Left renal cortex interstitium (tissue), 4 donors: Measurements from ENCODE around the gene RNF144B. TPM values are rescaled to one million over a fixed set of nuclear protein-coding genes. Genes with fewer than 3 reads are reported as not detected.
"Not testable (repeated sequence)": the region's sequence is repeated elsewhere in the genome, so short reads cannot be mapped to it uniquely, and the experiment has no call there.

Experiments
- DNase-seq, 4 donors: peaks; one replicate each; pipeline ENCODE4 v3.0.0-alpha.2; 2013; ENCODE audit warnings: low read depth in 4 of 4, low spot score in 2 of 4, missing footprints in 1 of 4
- polyA plus RNA-seq, 4 donors: library from polyadenylated mRNA; unstranded; fragments of 120-200 nt; gene quantifications; one replicate each; pipeline ENCODE4 v1.2.1, GENCODE V29; 2013; ENCODE audit not compliant: insufficient read length in 4 of 4

RNF144B gene
- polyA plus RNA-seq, 4 donors, result 14.7 to 19.5 (median 17.7) TPM

DNA sequence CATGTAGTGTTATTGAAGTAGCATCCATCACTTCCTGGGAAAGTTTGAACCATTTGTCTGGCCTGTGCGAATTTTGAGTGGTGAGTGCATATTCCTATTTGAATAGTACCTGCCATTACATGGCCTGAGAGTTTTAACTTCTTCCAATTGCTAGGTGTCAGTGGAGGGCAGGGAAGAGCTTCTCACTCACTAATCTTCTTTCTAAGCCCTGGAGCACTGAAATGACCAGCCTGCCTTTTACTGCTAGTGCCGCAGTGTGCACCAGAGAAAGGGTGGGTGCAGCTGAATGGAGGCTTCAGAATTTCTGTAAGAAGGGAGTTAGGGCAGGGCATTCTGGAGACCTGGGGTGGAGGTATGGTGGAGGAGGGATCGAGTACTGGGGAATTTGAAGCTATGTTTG, 45.5 kb downstream of the RNF144B start:
- no peak for DNase-seq

GRCh38 chr6:18433059-18433458, 45.9 kb downstream of the RNF144B start:
- no peak for DNase-seq

GRCh38 chr6:18436341-18436740, 49.2 kb downstream of the RNF144B start:
- no peak for DNase-seq

GRCh38 chr6:18439581-18439980, 52.4 kb downstream of the RNF144B start:
- no peak for DNase-seq

- no peak for DNase-seq
Observed at GRCh38 chr6:18441251-18441979, 54.3 kb downstream of the RNF144B start.

DNA sequence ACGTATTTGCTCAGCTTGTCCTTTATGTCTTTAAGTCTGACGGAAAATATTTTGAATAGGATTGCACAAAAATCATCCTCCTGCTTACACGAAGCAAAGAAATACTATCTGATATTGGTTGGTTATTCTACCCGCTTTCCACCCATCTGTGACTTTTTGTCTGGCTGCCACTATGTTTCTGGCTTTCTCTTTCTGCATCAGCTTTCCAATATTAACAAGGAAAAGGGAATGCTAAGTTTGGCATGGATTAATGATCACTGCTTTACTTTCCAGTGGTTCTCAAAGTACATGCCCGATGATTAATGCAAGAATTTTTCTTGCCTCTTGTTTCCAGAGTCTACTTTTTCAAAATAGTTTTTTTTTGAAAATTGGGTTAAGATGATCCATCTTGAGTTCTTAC, 57.0 kb downstream of the RNF144B start:
- no peak for DNase-seq

DNA sequence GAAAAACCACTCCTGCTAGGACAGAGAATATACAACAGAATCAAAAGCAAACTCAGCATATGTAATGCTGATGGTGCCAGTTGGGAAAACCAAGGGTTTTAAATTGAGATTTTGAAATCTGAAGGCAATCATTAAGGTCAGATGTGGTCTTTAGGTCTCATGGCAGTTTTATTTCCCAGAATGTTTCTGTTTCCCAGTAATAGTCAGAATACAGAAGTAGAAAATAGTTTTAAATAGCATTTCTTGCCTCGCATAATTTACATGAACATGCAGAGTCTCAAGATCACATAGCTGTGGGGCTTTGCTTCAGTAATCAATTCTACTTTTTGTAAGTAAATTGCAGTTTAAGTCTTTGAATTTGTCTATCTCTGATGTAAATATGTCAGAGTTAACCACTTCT, 58.1 kb downstream of the RNF144B start:
- no peak for DNase-seq

GRCh38 chr6:18446771-18447170, 59.6 kb downstream of the RNF144B start:
- no peak for DNase-seq

- no peak for DNase-seq
Observed at GRCh38 chr6:18447552-18447951, 60.4 kb downstream of the RNF144B start.

DNA sequence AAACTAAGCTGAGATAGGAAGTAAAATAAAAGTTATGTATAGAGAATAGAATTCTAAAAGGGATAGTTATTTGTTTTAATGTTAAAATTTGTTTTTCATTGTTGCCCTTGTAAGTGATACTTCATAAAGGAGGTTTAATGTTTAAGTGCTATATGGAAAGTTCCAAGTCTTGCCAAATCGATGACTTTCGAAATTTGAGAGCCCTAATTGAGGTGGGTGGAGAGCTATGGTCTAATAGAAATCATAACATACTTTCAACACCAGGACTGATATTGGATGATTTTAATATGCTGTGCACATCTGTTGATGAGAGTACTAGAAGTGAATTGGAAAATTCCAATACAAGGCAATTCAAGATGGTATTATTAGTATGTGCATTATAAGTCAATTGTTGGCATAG, 64.6 kb downstream of the RNF144B start:
- no peak for DNase-seq

- no peak for DNase-seq
Observed at GRCh38 chr6:18454446-18454845, 67.3 kb downstream of the RNF144B start.

DNA sequence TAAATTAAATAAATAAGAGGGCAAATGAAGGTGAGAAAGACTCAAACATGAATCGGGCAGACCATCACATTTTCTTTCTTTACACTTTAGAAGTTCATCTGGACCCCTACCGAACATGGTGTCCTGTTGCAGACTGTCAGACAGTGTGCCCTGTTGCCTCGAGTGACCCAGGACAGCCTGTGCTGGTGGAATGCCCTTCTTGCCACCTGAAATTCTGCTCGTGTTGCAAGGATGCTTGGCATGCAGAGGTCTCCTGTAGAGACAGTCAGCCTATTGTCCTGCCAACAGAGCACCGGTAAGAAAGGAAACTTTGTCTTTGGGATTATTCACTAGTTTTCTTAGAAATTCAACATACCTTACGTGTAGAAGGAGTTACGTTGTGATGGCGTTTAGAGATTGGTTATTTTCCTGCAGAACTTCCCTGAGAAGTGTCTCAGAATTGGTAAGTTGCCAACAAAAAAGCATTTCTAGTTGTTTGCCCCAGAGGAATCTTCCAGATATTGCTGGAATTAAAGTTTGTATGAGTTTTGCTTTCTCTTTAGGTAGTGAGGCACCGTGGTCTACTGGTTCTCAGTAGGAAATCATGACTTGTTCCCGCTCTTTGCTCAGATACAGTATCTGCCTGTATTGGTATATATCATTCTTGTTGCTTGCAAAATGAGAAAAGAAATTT, 70.1 kb downstream of the RNF144B start:
- DNase-seq, result no peak

DNA sequence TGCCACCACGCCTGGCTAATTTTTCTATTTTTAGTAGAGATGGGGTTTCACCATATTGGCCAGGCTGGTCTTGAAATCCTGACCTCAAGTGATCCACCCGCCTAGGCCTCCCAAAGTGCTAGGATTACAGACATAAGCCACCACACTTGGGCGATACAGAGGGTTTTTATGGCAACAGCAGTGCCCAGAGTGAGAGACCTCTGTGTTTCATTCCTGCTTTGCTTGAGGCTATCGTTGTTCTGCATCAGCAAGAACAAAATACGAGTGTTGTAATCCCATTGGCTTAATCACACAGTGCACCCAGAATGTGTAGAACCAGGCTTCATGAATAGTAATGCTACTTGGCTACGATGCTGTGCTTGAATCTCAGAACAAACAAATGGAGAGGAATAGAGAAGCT, 70.9 kb downstream of the RNF144B start:
- DNase-seq, result not testable (repeated sequence)

DNA sequence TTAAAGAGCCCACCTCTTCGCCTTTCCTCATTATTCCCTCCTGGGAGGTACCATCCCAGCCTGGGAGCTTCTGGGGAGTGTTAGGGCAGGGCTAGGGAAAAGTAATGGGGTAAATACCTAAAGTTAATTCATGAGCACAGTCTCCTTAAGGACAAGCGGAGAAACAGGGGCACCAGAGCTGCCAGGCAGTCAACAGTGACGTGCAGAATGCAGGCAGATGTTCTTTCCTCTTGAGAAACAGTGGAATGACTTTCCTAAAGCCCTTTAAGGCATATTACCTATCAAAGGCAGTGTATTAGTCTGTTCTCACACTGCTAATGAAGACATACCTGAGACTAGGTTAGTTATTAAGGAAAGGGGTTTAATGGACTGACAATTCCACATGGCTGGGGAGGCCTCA, 76.3 kb downstream of the RNF144B start:
- no peak for DNase-seq

DNA sequence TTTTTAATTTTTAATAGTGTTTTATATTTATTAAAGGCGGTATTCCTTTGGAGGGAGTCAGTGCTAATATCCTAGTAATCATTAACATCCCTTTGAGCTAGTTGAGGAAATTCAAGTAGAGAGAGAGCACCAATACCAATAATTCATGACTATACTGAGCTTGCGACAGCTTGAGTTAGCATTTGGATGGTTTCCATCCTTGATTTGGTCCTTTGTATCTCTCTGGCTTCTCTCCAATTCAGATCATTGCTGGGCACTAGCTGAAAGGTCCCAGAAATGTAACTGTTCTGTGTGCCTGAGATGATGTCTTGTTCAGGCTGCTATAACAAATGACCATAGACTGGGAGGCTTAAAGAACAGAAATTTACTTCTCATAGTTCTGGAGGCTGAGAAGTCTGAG, 77.0 kb downstream of the RNF144B start:
- DNase-seq, result no peak

DNA sequence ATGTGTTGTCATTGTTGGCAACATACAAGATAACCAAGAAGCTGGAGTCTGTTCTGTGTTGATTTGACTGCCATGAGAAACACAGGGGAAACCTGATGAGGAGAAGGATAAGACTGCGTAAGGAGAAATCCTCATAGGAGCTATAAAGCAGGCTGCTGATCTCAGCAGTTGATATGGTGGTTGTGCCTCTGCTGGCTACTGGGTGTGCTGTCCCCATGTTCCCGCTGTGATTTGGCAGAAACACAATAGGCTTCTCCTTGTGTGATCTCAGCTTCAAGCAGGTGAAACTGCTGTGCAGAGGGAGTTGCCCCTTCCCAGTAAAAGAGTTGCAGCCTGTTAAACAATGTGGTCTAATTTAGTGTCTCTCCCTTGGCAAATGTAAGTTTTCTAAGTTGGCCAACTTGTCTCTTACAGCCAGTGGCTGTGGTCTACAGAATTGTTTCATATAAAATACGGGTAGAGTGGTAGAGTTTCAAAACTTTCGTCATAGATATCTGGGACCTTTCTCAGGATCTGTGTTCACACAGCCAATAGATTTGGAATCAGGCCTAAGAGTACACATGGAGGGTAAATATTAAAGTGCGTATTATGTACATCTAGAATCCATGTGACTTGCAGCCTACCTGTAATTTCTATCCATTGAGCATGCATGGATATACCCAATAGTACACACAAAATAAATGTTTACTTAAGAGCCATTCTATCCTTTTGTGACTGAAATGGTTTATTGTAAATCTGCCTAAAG, 78.4 kb downstream of the RNF144B start:
- DNase-seq, result no peak

DNA sequence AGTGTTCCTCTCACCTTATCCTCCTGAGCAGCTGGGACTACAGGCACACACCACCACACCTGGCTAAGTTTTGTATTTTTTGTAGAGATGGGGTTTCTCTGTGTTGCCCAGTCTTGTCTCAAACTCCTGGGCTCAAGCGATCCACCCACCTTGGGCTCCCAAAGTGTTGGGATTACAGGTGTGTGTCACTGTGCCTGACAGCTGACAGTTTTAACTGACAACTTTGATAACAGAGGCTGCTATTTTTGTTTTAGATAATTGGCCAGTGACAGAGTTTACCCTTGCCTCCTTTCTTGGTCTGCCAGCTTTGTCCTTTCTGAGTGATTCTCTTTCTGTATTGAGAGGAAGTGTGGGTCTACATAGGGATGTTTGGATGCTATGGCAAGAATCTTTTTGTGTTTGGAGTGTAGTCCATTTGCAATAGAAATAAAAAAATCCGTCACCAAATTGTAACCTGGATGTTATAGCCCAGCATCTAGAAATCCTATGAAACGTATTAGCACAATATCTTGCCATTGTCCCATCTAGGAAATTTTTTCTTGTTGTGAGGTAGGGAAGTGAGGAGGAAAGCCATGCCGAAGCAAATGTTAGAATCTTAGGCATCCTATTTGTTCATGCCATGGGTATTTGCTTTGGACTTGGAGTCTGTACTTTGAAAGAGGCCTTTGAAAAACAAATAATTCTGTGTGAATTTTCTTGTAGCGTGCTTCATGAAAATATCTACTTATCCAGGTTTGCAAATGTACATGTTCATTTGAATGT, 80.8 kb downstream of the RNF144B start:
- DNase-seq, result no peak

DNA sequence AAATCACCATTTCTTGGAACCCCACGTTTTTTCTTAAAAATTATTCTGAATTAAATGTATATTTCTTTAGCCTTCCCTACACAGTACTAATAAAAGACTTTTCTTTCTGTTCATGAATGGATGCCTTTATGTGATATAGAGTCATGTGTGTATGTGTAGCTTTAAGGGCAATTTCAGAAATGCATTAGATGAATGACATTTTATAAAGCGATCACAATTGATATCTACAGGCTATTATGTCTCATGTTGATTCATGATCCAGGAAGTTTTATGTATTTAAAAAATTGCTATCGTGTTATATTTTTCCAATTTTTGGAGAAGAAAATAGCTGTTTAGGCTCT, 81.3 kb downstream of the RNF144B start:
- DNase-seq, result no peak

DNA sequence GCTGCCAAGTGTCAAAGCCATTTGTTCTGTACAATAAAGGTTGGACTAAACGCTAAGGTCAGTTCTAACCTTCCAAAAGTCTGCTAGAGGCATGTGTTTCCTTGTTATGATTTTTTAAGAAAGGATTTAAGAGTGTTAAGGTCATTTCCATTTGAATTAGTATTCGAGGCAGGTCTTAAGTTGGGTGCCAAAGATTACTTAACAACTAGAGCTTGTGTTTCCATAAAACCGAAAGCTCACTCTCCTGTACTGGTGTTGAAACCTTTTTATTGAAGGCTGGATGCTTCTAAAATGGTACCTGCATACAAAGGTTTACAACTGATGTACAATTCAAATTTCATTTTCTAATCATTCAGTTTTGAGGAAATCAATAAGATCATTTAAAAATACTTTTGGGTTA, 82.4 kb downstream of the RNF144B start:
- no peak for DNase-seq

- no peak for DNase-seq
Observed at GRCh38 chr6:18471232-18471964, 84.2 kb downstream of the RNF144B start.
